ENCODE results near the gene PBX1.

PBX1 gene

DNA sequence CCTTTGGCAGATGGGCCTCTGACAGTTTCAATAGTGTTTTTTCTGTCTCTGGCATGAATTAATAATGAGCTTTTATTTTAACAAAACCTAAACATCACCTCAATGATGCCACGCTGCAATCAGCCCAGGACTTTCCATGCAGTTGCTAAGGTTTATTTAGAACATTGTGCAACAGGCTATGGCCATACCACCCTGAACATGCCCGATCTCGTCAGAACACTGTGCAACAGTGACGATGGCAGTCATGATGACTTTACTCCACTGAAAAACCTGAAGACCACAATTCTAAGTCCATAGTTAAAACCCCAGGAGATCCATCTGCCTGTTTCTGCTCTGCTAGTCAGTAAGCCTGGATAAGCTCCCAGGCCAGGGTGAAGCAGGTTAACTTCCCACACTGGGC, 310.0 kb downstream of the PBX1 start:
- no peaks in the 10 kb centered on the region for H3K36me3 ChIP-seq
- TF ChIP-seq, protein P1, sequence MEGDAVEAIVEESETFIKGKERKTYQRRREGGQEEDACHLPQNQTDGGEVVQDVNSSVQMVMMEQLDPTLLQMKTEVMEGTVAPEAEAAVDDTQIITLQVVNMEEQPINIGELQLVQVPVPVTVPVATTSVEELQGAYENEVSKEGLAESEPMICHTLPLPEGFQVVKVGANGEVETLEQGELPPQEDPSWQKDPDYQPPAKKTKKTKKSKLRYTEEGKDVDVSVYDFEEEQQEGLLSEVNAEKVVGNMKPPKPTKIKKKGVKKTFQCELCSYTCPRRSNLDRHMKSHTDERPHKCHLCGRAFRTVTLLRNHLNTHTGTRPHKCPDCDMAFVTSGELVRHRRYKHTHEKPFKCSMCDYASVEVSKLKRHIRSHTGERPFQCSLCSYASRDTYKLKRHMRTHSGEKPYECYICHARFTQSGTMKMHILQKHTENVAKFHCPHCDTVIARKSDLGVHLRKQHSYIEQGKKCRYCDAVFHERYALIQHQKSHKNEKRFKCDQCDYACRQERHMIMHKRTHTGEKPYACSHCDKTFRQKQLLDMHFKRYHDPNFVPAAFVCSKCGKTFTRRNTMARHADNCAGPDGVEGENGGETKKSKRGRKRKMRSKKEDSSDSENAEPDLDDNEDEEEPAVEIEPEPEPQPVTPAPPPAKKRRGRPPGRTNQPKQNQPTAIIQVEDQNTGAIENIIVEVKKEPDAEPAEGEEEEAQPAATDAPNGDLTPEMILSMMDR (IDR thresholded peaks at IDR 0.05) = no peak
- no peak overlapping the region for H3K27ac ChIP-seq

DNA sequence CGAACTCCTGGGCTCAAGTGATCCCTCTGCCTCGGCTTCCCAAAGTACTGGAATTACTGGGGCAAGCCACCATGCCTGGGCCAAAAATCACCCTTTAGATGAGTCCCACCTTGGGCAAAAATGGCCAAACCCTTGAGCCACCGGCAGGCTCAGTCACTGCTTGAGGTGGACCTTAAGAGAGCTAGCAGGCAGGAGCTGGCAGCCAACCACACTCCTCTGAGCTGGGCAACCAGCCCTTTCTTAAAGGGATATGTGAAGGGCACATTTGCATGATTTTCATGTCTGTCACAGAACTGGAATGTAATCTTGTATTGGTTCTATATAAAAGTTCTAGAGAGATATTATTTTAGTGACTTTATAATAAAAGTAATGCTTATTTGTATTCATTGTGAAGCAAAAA, 316.5 kb downstream of the PBX1 start:
- Histone ChIP-seq H3K36me3 (no peaks in the 10 kb centered on the region), H3K27me3 (no peaks in the 10 kb centered on the region), H3K4me3 (ENCODE audit: low read depth in 1 of 2, low read length in 1 of 2) (no peak overlapping the region), H3K9me3 (no peaks in the 10 kb centered on the region), H3K27ac (no peak overlapping the region), H3K4me1 (ENCODE audit: control insufficient read depth in 1 of 2, insufficient read depth in 1 of 2, low read depth in 1 of 2, low read length in 1 of 2) (no peaks in the 10 kb centered on the region)
- TF ChIP-seq, protein P1 (IDR thresholded peaks at IDR 0.05) = no peak

More for the DNA sequence above, 310.0 kb downstream of the PBX1 start:
- H3K4me3 ChIP-seq (ENCODE audit: low read depth in 1 of 2, low read length in 1 of 2) = no peak overlapping the region
- H3K9me3 ChIP-seq = no peaks in the 10 kb centered on the region
- no peaks in the 10 kb centered on the region for H3K4me1 ChIP-seq (ENCODE audit: control insufficient read depth in 1 of 2, insufficient read depth in 1 of 2, low read depth in 1 of 2, low read length in 1 of 2)
- no peaks in the 10 kb centered on the region for H3K27me3 ChIP-seq

DNA sequence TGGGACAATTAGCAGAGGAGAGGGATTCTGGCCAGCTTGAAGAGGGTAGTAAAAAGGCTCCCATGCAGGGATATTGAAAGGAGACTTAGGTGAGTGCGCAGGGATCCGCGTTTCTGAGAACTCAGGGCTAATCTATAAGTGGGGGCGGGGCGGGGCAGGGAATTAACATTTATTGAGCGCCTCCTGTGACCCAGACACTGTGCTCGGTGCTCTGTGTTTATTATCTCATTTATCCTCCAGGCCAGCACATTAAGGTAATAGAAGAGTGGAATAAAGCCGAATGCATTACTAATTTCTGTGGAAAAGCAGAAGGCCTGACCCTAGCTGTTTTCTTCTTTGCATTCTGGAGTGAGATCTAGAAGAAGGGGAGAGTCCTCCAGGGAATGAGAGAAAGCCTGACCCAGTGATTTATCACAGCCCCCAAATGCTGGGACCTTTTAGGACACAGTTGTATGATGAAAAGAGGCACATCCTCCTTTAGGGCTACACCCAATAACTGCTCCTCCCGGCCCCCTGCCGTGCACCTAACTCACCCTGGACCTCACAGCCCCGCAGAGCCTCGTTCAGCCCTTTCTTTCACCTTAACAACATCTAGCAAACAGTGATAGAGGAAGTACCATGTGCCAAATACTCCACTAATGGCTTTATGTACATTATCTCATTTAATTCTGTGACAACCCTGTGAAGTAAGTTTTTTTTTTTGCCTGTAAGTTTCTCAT, 317.6 kb downstream of the PBX1 start:
- H3K36me3 ChIP-seq = no peaks in the 10 kb centered on the region
- no peaks in the 10 kb centered on the region for H3K27me3 ChIP-seq
- no peaks in the 10 kb centered on the region for H3K4me1 ChIP-seq (ENCODE audit: control insufficient read depth in 1 of 2, insufficient read depth in 1 of 2, low read depth in 1 of 2, low read length in 1 of 2)
- TF ChIP-seq, protein P1 (IDR thresholded peaks at IDR 0.05) = no peak
- H3K4me3 ChIP-seq (ENCODE audit: low read depth in 1 of 2, low read length in 1 of 2) = no peak overlapping the region
- H3K9me3 ChIP-seq = no peaks in the 10 kb centered on the region
- no peak overlapping the region for H3K27ac ChIP-seq

DNA sequence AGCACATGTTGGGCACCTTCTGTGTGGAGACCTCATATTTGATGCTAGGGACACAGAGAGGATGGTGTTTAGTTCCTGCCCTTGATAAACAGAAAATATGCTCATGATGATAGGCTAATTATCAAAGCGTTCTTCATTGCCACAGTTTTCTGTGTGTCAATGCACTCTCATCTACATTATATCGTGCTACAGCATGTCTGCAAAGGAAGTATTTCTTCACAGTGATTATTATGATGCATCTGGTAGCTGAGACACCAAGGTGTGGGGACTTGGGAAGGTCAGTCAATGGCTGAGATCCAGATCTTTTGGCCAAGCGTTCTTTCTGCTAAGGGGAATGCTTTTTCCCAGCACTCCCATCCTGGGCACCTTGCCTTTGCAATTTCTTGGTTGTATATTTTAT, 321.2 kb downstream of the PBX1 start:
- Histone ChIP-seq H3K4me1 (ENCODE audit: control insufficient read depth in 1 of 2, insufficient read depth in 1 of 2, low read depth in 1 of 2, low read length in 1 of 2) (no peaks in the 10 kb centered on the region), H3K27me3 (no peaks in the 10 kb centered on the region), H3K27ac (no peak overlapping the region), H3K36me3 (no peaks in the 10 kb centered on the region), H3K4me3 (ENCODE audit: low read depth in 1 of 2, low read length in 1 of 2) (no peak overlapping the region), H3K9me3 (no peaks in the 10 kb centered on the region)
- TF ChIP-seq, protein P1 (IDR thresholded peaks at IDR 0.05) = no peak

DNA sequence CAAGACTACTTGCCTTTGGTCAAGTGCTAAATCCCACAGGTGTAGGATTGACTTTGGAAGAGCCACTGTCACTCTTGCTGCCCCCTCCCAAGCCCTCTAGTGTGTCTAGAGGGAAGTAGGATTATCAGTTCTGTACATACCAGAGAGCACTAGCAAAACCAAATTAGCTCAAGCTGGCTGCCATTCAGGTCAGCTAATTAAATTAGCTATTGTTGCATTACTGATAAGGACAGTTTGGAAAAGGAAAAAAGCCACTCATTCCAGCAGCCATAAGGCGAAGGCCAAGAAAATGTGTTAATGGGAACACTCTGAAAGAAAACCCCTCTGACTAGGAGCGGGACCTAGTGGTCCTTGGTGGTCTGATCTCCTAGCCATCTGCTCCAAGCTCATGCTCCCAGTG, 321.7 kb downstream of the PBX1 start:
- Histone ChIP-seq H3K9me3 (no peaks in the 10 kb centered on the region), H3K36me3 (no peaks in the 10 kb centered on the region), H3K27ac (no peak overlapping the region), H3K4me1 (ENCODE audit: control insufficient read depth in 1 of 2, insufficient read depth in 1 of 2, low read depth in 1 of 2, low read length in 1 of 2) (no peaks in the 10 kb centered on the region), H3K27me3 (no peaks in the 10 kb centered on the region), H3K4me3 (ENCODE audit: low read depth in 1 of 2, low read length in 1 of 2) (no peak overlapping the region)
- TF ChIP-seq, protein P1 (IDR thresholded peaks at IDR 0.05) = no peak

Data from neutrophil (primary cell).